ENCODE data around the gene RBBP7. TPM values are rescaled to one million over a fixed set of nuclear protein-coding genes. Genes with fewer than 3 reads are reported as not detected.

RBBP7 gene
- total RNA-seq, 1 donor from 2014 or later: 80.6 TPM

DNA sequence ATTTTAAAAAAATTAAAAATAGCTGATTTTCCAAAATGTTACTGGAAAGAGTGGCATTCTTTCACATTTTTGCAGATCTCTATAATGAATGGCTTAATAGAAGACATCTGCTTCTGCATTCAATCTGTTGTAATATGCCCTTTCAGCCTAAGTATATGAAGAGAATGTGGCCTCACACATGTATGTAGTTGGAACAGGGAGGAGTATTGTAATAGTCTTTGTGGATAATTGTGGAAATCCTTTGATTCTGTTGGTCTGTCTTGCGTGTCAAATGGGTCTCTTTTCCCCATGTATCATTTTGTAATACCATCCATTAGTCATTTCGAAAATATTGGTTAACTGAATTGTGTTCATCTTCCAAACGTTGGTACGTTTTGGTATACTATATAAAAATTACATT, 72.3 kb downstream of the RBBP7 start:
- Histone ChIP-seq H3K4me3 (ENCODE audit: low read depth, low read length) (no peak overlapping the region), H3K27me3 (ENCODE audit: control insufficient read depth, insufficient read depth, low read length) (no peaks in the 10 kb centered on the region), H3K36me3 (ENCODE audit: control insufficient read depth, insufficient read depth, low read length) (no peaks in the 10 kb centered on the region)
- TF ChIP-seq, protein P1, sequence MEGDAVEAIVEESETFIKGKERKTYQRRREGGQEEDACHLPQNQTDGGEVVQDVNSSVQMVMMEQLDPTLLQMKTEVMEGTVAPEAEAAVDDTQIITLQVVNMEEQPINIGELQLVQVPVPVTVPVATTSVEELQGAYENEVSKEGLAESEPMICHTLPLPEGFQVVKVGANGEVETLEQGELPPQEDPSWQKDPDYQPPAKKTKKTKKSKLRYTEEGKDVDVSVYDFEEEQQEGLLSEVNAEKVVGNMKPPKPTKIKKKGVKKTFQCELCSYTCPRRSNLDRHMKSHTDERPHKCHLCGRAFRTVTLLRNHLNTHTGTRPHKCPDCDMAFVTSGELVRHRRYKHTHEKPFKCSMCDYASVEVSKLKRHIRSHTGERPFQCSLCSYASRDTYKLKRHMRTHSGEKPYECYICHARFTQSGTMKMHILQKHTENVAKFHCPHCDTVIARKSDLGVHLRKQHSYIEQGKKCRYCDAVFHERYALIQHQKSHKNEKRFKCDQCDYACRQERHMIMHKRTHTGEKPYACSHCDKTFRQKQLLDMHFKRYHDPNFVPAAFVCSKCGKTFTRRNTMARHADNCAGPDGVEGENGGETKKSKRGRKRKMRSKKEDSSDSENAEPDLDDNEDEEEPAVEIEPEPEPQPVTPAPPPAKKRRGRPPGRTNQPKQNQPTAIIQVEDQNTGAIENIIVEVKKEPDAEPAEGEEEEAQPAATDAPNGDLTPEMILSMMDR (IDR thresholded peaks at IDR 0.05; ENCODE audit: insufficient read depth, low read length, poor library complexity, severe bottlenecking): no peak
- no peak for DNase-seq (ENCODE audit: low read depth)

DNA sequence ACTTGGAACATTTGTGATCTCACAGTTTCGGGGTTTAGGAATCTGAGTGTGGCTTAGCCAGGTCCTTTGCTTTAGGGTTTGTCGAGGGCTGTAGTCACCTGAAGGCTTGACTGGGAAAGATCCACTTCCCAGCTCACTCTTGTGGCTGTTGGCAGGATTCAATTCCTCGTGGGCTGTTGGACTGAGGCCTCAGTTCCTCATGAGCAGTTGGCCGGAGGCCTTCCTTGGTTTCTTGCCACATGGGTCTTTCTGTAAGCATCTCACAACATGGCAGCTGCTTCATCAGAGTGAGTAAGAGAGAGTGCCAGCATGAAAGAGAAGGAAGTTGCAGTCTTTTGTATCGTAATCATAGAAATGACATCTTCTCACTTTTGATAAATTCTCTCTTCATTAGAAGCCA, 72.8 kb downstream of the RBBP7 start:
- Histone ChIP-seq H3K36me3 (ENCODE audit: control insufficient read depth, insufficient read depth, low read length) (no peaks in the 10 kb centered on the region), H3K27me3 (ENCODE audit: control insufficient read depth, insufficient read depth, low read length) (no peaks in the 10 kb centered on the region), H3K4me3 (ENCODE audit: low read depth, low read length) (no peak overlapping the region)
- no peak for DNase-seq (ENCODE audit: low read depth)
- TF ChIP-seq, protein P1 (IDR thresholded peaks at IDR 0.05; ENCODE audit: insufficient read depth, low read length, poor library complexity, severe bottlenecking): no peak

DNA sequence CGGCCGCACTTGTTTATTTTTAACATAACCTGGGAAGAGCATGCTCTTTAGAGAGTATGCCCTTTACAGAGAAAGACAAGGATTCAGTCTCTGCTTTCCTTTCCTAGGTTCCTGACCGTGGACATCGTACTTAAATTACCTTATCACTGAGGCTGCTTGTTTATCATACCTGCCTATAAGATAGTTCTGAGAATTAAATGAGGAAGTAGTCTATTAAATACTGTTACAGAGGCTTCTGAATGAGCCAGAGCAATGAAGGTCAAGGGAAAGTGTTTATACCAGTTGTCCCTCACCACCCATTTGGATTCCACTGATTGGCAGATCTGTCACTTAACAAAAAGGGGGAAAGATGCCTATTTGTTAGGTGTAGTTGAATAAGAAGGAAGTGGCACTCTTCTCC, 73.9 kb downstream of the RBBP7 start:
- H3K4me3 ChIP-seq (ENCODE audit: low read depth, low read length): no peak overlapping the region
- no peaks in the 10 kb centered on the region for H3K27me3 ChIP-seq (ENCODE audit: control insufficient read depth, insufficient read depth, low read length)
- TF ChIP-seq, protein P1 (IDR thresholded peaks at IDR 0.05; ENCODE audit: insufficient read depth, low read length, poor library complexity, severe bottlenecking): no peak
- DNase-seq (ENCODE audit: low read depth): no peak
- H3K36me3 ChIP-seq (ENCODE audit: control insufficient read depth, insufficient read depth, low read length): no peaks in the 10 kb centered on the region

Other genes starting within 250 kb of the RBBP7 start
- not detected in 2 replicates for gene S100G, start 220.2 kb downstream of the RBBP7 start, total RNA-seq
- 18.8 and 21.3 TPM in 2 replicates for gene CTPS2, start 157.7 kb downstream of the RBBP7 start, total RNA-seq
- 20.5 and 23.4 TPM in 2 replicates for gene SYAP1, start 150.8 kb downstream of the RBBP7 start, total RNA-seq
- 10.5 and 10.9 TPM in 2 replicates for gene TXLNG, start 83.9 kb downstream of the RBBP7 start, total RNA-seq
- 1.3 and 1.8 TPM in 2 replicates for gene REPS2, start 76.3 kb upstream of the RBBP7 start, total RNA-seq

Data from kidney epithelial cell (primary cell).